B cell (primary cell): ENCODE measurements around the gene PHRF1. TPM values are rescaled to one million over a fixed set of nuclear protein-coding genes. Genes with fewer than 3 reads are reported as not detected.

Source experiments
- ATAC-seq: fragments of 200-7000 bp; cut with Tn5 transposase; one replicate; pipeline ENCODE4 v1.10.0; 2021; ENCODE audit warnings: low read depth, mild to moderate bottlenecking, moderate number of reproducible peaks, moderate library complexity
- CTCF ChIA-PET: fragments of 350-600 bp; sonication (Branson Sonifier 250); formaldehyde crosslinking; loops from one replicate; lab custom pipeline; 2021; ENCODE audit warnings: antibody characterized with exemption, inconsistent platforms; lab: Charles Lee
- POLR2A ChIA-PET: fragments of 350-600 bp; sonication (Branson Sonifier 250); formaldehyde crosslinking; loops from one replicate; lab custom pipeline; 2021; ENCODE audit warnings: antibody characterized with exemption; lab: Charles Lee
- DNase-seq: peaks from one replicate; pipeline ENCODE4 v3.0.0; 2013
- H2AFZ ChIP-seq: 2 replicates; pipeline ENCODE4 v1.6.1; 2012; ENCODE audit warnings: mild to moderate bottlenecking, low read depth, low read length; ENCODE audit not compliant: insufficient read depth, poor library complexity, severe bottlenecking
- H3K27ac ChIP-seq, 2 donors: 1 replicate in 1 of 2; 2 replicates in 1 of 2; pipeline ENCODE4 v1.5.1; 2012 to 2013; ENCODE audit warnings: low read length in 2 of 2, mild to moderate bottlenecking in 2 of 2, moderate library complexity in 1 of 2
- H3K27me3 ChIP-seq, 4 experiments: fragments of 200-600 bp in 1 of 4; sonication (generic) in 1 of 4; replicated peaks in 1 of 4; 1 replicate in 2 of 4; 2 replicates in 2 of 4; pipeline versions ENCODE4 v1.6.1 to v1.7.0; 2013 to 2016; ENCODE audit warnings: low read length in 3 of 4, mild to moderate bottlenecking in 2 of 4, mixed read lengths in 1 of 4, moderate library complexity in 1 of 4; ENCODE audit not compliant: insufficient read depth in 4 of 4, control insufficient read depth in 3 of 4; ENCODE audit errors: control extremely low read depth in 1 of 4
- H3K36me3 ChIP-seq, 2 experiments: replicated peaks in 1 of 2; 1 replicate in 1 of 2; 2 replicates in 1 of 2; pipeline versions ENCODE4 v1.6.1 to v1.7.1; 2013; ENCODE audit warnings: low read length in 1 of 2; ENCODE audit not compliant: insufficient read depth in 2 of 2, control insufficient read depth in 1 of 2; ENCODE audit errors: control extremely low read depth in 1 of 2, extremely low read depth in 1 of 2
- H3K4me1 ChIP-seq, 2 donors: fragments of 200-600 bp in 1 of 2; sonication (generic) in 1 of 2; 1 replicate in 1 of 2; 2 replicates in 1 of 2; pipeline versions ENCODE4 v1.5.1 to v1.6.1; 2013 to 2017; ENCODE audit warnings: low read length in 2 of 2; ENCODE audit not compliant: control insufficient read depth in 2 of 2, insufficient read depth in 2 of 2
- H3K4me2 ChIP-seq: replicated peaks from 2 replicates; pipeline ENCODE3; 2012; ENCODE audit warnings: mild to moderate bottlenecking, low read depth, low read length; ENCODE audit not compliant: poor library complexity, severe bottlenecking
- H3K4me3 ChIP-seq, 5 experiments: fragments of 200-600 bp in 1 of 5; sonication (generic) in 1 of 5; 1 replicate in 3 of 5; 2 replicates in 2 of 5; pipeline versions ENCODE4 v1.5.1 to v1.7.0; 2011 to 2016; ENCODE audit warnings: low read length in 4 of 5, mild to moderate bottlenecking in 4 of 5, low read depth in 2 of 5, control low read depth in 1 of 5, moderate library complexity in 1 of 5; ENCODE audit not compliant: insufficient read depth in 1 of 5; ENCODE audit errors: control extremely low read depth in 1 of 5, extremely low read depth in 1 of 5
- H3K79me2 ChIP-seq: fragments of 200-600 bp; sonication (generic); one replicate; pipeline ENCODE4 v1.6.0; 2016; ENCODE audit warnings: low read length; ENCODE audit not compliant: control insufficient read depth, insufficient read depth
- H3K9ac ChIP-seq: fragments of 200-600 bp; sonication (generic); 2 replicates; pipeline ENCODE4 v1.6.1; 2017; ENCODE audit warnings: mild to moderate bottlenecking, low read length, moderate library complexity
- H3K9me3 ChIP-seq, 3 donors: one replicate each; pipeline versions ENCODE4 v1.6.1 to v1.7.1; 2013; ENCODE audit warnings: low read length in 2 of 3; ENCODE audit not compliant: control insufficient read depth in 2 of 3, insufficient read depth in 1 of 3; ENCODE audit errors: control extremely low read depth in 1 of 3
- H4K20me1 ChIP-seq: 2 replicates; pipeline ENCODE4 v1.6.0; 2012; ENCODE audit warnings: mild to moderate bottlenecking, low read length; ENCODE audit not compliant: insufficient read depth, control insufficient read depth, poor library complexity, severe bottlenecking
- H3K27ac Mint-ChIP-seq: one replicate; pipeline ENCODE4 v1.8.0; 2021; ENCODE audit warnings: mixed read lengths
- H3K27me3 Mint-ChIP-seq: one replicate; pipeline ENCODE4 v1.8.0; 2021; ENCODE audit warnings: mixed read lengths
- H3K4me1 Mint-ChIP-seq: one replicate; pipeline ENCODE4 v1.8.0; 2021; ENCODE audit warnings: mixed read lengths
- H3K4me3 Mint-ChIP-seq: one replicate; pipeline ENCODE4 v1.8.0; 2021; ENCODE audit warnings: mixed read lengths
- H3K9me3 Mint-ChIP-seq: one replicate; pipeline ENCODE4 v1.8.0; 2022; ENCODE audit warnings: mixed read lengths; ENCODE audit not compliant: insufficient read depth
- EZH2 ChIP-seq: IDR thresholded peaks from 2 replicates; pipeline ENCODE4 v1.6.1; 2012; ENCODE audit warnings: borderline replicate concordance, low read depth, mild to moderate bottlenecking, moderate library complexity, low read length; ENCODE audit not compliant: insufficient read depth, poor library complexity, severe bottlenecking
- WGBS: methylation state at CpG from one replicate; pipeline ENCODE4 v1.1.5; 2013; ENCODE audit warnings: missing lambda C conversion rate; ENCODE audit not compliant: insufficient coverage; 5-methylcytosine and 5-hydroxymethylcytosine counted together
- intact Hi-C: fragments of 100-400 bp; cut with micrococcal nuclease; formaldehyde crosslinking; loops from one replicate; pipeline ENCODE4 v1.10.0; 2022
- polyA plus RNA-seq: library from polyadenylated mRNA; depleted of rRNA; stranded (reverse); fragments of >200 nt; gene quantifications from 2 replicates; pipeline ENCODE4 v1.2.3, GENCODE V29; 2012
- total RNA-seq, 2 donors: library from RNA; stranded (reverse); fragments of 120-200 nt in 1 of 2; gene quantifications; 1 replicate in 1 of 2; 2 replicates in 1 of 2; pipeline versions ENCODE4 v1.2.3 to v1.2.4, GENCODE V29; 2013 to 2022
- TF ChIP-seq, protein P1 (sequence below): fragments of 200-600 bp; IDR thresholded peaks from one replicate; pipeline ENCODE4 v1.8.0; 2022; ENCODE audit warnings: antibody characterized with exemption, mild to moderate bottlenecking

The PHRF1 gene
- total and polyA plus RNA-seq, 2 donors (not counting 1 experiment from before 2014, with no cell fraction given) = 22.3 to 57.9 TPM

DNA sequence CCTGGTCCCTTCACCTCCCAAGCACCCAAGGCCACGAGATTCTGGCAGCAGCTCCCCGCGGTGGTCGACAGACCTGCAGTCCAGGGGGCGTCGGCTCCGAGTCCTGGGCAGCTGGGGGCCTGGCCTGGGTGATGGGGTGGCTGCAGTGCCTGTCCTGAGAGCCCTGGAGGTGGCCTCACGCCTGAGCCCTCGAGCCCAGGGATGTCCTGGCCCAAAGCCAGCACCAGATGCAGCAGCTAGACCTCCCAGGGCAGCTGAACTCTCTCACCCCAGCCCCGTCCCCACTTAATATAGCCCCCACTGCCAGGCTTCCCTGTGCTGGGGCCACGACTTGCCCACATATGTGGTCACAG lies 22.3 kb upstream of the PHRF1 start:
- H3K4me3 Mint-ChIP-seq = no peak overlapping the region
- Histone ChIP-seq H2AFZ (no peak overlapping the region), H4K20me1 (peaks cover 11% of the 10 kb centered on the region), H3K27ac (no peak overlapping the region), H3K9me3 (no peaks in the 10 kb centered on the region), H3K27me3 (peaks cover 0 to 12% (median 3%) of the 10 kb centered on the region in 4 experiments), H3K4me3 (no peak overlapping the region), H3K4me1 (peaks cover 12 to 23% of the 10 kb centered on the region in 2 donors), H3K9ac (no peak overlapping the region), H3K79me2 (no peaks in the 10 kb centered on the region), H3K4me2 (peak overlapping the region; percentile 96), H3K36me3 (peaks cover 0 to 7% of the 10 kb centered on the region in 2 experiments)
- ChIA-PET CTCF (interaction anchor here (0.9 to 5.1 kb wide), 9 partner anchors 11 to 211 kb away, joined by 3 to 52 read pairs (median 8); partner anchors contain the start of gene TALDO1), POLR2A (interaction anchor here (1.0 to 1.8 kb wide), 3 partner anchors 143 to 229 kb away, joined by 5 to 9 read pairs (median 5); no protein-coding TSS in a partner anchor)
- no peaks in the 10 kb centered on the region for H3K9me3 Mint-ChIP-seq
- H3K27ac Mint-ChIP-seq = no peak overlapping the region
- TF ChIP-seq EZH2 = no peak
- TF ChIP-seq, protein P1, sequence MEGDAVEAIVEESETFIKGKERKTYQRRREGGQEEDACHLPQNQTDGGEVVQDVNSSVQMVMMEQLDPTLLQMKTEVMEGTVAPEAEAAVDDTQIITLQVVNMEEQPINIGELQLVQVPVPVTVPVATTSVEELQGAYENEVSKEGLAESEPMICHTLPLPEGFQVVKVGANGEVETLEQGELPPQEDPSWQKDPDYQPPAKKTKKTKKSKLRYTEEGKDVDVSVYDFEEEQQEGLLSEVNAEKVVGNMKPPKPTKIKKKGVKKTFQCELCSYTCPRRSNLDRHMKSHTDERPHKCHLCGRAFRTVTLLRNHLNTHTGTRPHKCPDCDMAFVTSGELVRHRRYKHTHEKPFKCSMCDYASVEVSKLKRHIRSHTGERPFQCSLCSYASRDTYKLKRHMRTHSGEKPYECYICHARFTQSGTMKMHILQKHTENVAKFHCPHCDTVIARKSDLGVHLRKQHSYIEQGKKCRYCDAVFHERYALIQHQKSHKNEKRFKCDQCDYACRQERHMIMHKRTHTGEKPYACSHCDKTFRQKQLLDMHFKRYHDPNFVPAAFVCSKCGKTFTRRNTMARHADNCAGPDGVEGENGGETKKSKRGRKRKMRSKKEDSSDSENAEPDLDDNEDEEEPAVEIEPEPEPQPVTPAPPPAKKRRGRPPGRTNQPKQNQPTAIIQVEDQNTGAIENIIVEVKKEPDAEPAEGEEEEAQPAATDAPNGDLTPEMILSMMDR = no peak
- no peak for ATAC-seq
- H3K4me1 Mint-ChIP-seq = peaks cover 12% of the 10 kb centered on the region
- no peaks in the 10 kb centered on the region for H3K27me3 Mint-ChIP-seq
- no peak for DNase-seq
- WGBS = 61% methylated on average over 11 of the region's 11 CpGs
- intact Hi-C loops = loop anchor here (1.0 kb wide), 1 partner anchor 211 kb away; no protein-coding TSS in a partner anchor
